K562 (cell line): ENCODE results near the gene MAST3. TPM values are rescaled to one million over a fixed set of nuclear protein-coding genes. Genes with fewer than 3 reads are reported as not detected.

Experiments used
- CAMTA2 ChIP-seq: fragments of 250-450 bp; sonication (Bioruptor Pico); conservative IDR thresholded peaks from 2 replicates; pipeline ENCODE4 v1.5.1; 2022
- ESRRA ChIP-seq: fragments of 450-650 bp; IDR thresholded peaks from 2 replicates; pipeline ENCODE4 v1.6.1; 2014; ENCODE audit warnings: low read depth, mild to moderate bottlenecking, moderate library complexity, borderline replicate concordance
- FOXA1 ChIP-seq: fragments of 450-650 bp; IDR thresholded peaks from 2 replicates; pipeline ENCODE4 v1.6.1; 2016; ENCODE audit warnings: mild to moderate bottlenecking, borderline replicate concordance
- FOXJ3 ChIP-seq: sonication (generic); formaldehyde crosslinking; IDR thresholded peaks from 2 replicates; pipeline ENCODE4 v1.4.0; 2020; ENCODE audit warnings: mild to moderate bottlenecking, missing genetic modification reagents
- POLR2H ChIP-seq: IDR thresholded peaks from 2 replicates; pipeline ENCODE4 v1.6.1; 2016; ENCODE audit warnings: missing genetic modification characterization, low read depth, mild to moderate bottlenecking, control low read depth, missing compliant biosample characterization, moderate library complexity
- RB1 ChIP-seq: fragments of 450-650 bp; IDR thresholded peaks from 2 replicates; pipeline ENCODE4 v1.6.1; 2017; ENCODE audit warnings: low read depth, mild to moderate bottlenecking
- SOX6 ChIP-seq: fragments of 450-650 bp; IDR thresholded peaks from 2 replicates; pipeline ENCODE4 v1.6.1; 2014; ENCODE audit warnings: mild to moderate bottlenecking
- TFAM ChIP-seq: fragments of 250-450 bp; sonication (Bioruptor Pico); conservative IDR thresholded peaks from 2 replicates; pipeline ENCODE4 v1.5.0; 2021; ENCODE audit warnings: mild to moderate bottlenecking, moderate library complexity
- ZNF143 ChIP-seq: sonication (generic); formaldehyde crosslinking; IDR thresholded peaks from 2 replicates; pipeline ENCODE4 v1.9.0; 2022; ENCODE audit warnings: mild to moderate bottlenecking, missing genetic modification reagents
- polyA plus RNA-seq, 8 experiments: library from polyadenylated mRNA; depleted of rRNA in 4 of 8; stranded (reverse) in 5 of 8; unstranded in 3 of 8; fragments of >200 nt; fragmentation: Nextera tagmentation in 2 of 8; fragmentation: Illumina TruSeq in 1 of 8; extraction: Ambion mirVana in 2 of 8; extraction: Trizol in 1 of 8; gene quantifications; 2 replicates each; pipeline versions ENCODE4 v1.2.1 to v1.2.3, GENCODE V29; 2011 to 2014; ENCODE audit warnings: inconsistent platforms in 1 of 8, missing spikeins in 1 of 8
- total RNA-seq, 7 experiments: library from RNA; depleted of rRNA in 6 of 7; stranded (reverse); fragments of >200 nt in 6 of 7; fragmentation: Illumina TruSeq in 2 of 7; extraction: Trizol in 2 of 7; gene quantifications; 2 replicates each; pipeline versions ENCODE4 v1.2.1 to v1.2.3, GENCODE V29; 2011 to 2021; ENCODE audit warnings: low replicate concordance in 1 of 7
- TF ChIP-seq, protein P1 (sequence below): fragments of 250-450 bp; sonication (Bioruptor Pico); IDR thresholded peaks from 2 replicates; pipeline ENCODE4 v1.8.0; 2021; ENCODE audit warnings: moderate library complexity, mild to moderate bottlenecking, inconsistent platforms
- TF ChIP-seq, protein P2 (sequence below): fragments of 250-450 bp; sonication (Bioruptor Pico); IDR thresholded peaks from 2 replicates; pipeline ENCODE4 v1.5.0; 2022; ENCODE audit warnings: mild to moderate bottlenecking
- TF ChIP-seq, protein P3 (sequence below), 3 experiments: fragments of 200-800 bp in 1 of 3; fragments of 250-450 bp in 1 of 3; fragments of 450-650 bp in 1 of 3; sonication (Bioruptor Pico) in 1 of 3; sonication (Bioruptor generic) in 1 of 3; formaldehyde crosslinking in 1 of 3; IDR thresholded peaks; 2 replicates each; pipeline versions ENCODE4 v1.6.1 to v1.8.0; 2016 to 2022; ENCODE audit warnings: mild to moderate bottlenecking in 2 of 3, missing genetic modification characterization in 2 of 3, missing compliant biosample characterization in 1 of 3, moderate library complexity in 1 of 3
- TF ChIP-seq, protein P4 (sequence below): fragments of 250-450 bp; sonication (Bioruptor Pico); IDR thresholded peaks from 2 replicates; pipeline ENCODE4 v1.5.0; 2021; ENCODE audit warnings: mild to moderate bottlenecking, moderate library complexity

MAST3 gene
- total and polyA plus RNA-seq, 9 of the 15 experiments (the other 6 are each of a cell fraction or from before 2014, with no cell fraction given): 0.94 to 9.9 (median 2.4) TPM

DNA sequence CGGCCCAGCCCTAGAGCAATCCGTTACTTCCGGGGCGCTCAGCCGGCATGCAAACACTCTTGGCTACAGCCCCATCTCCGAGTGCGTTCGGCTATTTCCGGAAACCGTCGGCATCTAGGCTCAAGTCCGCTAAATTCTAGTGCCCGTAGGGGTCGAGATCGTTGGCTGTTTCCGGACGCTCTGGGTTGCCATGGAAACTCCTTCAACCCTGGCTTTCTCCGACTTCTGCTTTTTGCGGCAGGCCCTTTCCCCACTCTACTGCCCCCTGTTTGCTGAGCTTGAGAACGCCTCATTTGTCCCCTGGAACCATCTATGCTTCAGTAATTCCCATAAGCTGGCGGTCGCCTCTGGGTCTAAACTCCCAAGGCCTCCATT, 54.9 kb downstream of the MAST3 start (continued):
- no peak for TF ChIP-seq FOXA1
- TF ChIP-seq, protein P1, sequence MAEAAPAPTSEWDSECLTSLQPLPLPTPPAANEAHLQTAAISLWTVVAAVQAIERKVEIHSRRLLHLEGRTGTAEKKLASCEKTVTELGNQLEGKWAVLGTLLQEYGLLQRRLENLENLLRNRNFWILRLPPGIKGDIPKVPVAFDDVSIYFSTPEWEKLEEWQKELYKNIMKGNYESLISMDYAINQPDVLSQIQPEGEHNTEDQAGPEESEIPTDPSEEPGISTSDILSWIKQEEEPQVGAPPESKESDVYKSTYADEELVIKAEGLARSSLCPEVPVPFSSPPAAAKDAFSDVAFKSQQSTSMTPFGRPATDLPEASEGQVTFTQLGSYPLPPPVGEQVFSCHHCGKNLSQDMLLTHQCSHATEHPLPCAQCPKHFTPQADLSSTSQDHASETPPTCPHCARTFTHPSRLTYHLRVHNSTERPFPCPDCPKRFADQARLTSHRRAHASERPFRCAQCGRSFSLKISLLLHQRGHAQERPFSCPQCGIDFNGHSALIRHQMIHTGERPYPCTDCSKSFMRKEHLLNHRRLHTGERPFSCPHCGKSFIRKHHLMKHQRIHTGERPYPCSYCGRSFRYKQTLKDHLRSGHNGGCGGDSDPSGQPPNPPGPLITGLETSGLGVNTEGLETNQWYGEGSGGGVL (CRISPR knock-in tag): no peak
- no peak for TF ChIP-seq CAMTA2 (CRISPR knock-in tag)
- TF ChIP-seq, protein P2, sequence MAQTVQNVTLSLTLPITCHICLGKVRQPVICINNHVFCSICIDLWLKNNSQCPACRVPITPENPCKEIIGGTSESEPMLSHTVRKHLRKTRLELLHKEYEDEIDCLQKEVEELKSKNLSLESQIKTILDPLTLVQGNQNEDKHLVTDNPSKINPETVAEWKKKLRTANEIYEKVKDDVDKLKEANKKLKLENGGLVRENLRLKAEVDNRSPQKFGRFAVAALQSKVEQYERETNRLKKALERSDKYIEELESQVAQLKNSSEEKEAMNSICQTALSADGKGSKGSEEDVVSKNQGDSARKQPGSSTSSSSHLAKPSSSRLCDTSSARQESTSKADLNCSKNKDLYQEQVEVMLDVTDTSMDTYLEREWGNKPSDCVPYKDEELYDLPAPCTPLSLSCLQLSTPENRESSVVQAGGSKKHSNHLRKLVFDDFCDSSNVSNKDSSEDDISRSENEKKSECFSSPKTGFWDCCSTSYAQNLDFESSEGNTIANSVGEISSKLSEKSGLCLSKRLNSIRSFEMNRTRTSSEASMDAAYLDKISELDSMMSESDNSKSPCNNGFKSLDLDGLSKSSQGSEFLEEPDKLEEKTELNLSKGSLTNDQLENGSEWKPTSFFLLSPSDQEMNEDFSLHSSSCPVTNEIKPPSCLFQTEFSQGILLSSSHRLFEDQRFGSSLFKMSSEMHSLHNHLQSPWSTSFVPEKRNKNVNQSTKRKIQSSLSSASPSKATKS (CRISPR knock-in tag): no peak
- TF ChIP-seq FOXJ3: 0 out of 2 replicates have a peak, but pooled peaks have one; percentile 8
- TF ChIP-seq, protein P3, sequence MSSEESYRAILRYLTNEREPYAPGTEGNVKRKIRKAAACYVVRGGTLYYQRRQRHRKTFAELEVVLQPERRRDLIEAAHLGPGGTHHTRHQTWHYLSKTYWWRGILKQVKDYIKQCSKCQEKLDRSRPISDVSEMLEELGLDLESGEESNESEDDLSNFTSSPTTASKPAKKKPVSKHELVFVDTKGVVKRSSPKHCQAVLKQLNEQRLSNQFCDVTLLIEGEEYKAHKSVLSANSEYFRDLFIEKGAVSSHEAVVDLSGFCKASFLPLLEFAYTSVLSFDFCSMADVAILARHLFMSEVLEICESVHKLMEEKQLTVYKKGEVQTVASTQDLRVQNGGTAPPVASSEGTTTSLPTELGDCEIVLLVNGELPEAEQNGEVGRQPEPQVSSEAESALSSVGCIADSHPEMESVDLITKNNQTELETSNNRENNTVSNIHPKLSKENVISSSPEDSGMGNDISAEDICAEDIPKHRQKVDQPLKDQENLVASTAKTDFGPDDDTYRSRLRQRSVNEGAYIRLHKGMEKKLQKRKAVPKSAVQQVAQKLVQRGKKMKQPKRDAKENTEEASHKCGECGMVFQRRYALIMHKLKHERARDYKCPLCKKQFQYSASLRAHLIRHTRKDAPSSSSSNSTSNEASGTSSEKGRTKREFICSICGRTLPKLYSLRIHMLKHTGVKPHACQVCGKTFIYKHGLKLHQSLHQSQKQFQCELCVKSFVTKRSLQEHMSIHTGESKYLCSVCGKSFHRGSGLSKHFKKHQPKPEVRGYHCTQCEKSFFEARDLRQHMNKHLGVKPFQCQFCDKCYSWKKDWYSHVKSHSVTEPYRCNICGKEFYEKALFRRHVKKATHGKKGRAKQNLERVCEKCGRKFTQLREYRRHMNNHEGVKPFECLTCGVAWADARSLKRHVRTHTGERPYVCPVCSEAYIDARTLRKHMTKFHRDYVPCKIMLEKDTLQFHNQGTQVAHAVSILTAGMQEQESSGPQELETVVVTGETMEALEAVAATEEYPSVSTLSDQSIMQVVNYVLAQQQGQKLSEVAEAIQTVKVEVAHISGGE (CRISPR knock-in tag; IDR thresholded peaks at IDR 0.05): peak in 1 of 3 experiments; percentile 91; a peak in 2 of 6 replicates
- TF ChIP-seq, protein P4, sequence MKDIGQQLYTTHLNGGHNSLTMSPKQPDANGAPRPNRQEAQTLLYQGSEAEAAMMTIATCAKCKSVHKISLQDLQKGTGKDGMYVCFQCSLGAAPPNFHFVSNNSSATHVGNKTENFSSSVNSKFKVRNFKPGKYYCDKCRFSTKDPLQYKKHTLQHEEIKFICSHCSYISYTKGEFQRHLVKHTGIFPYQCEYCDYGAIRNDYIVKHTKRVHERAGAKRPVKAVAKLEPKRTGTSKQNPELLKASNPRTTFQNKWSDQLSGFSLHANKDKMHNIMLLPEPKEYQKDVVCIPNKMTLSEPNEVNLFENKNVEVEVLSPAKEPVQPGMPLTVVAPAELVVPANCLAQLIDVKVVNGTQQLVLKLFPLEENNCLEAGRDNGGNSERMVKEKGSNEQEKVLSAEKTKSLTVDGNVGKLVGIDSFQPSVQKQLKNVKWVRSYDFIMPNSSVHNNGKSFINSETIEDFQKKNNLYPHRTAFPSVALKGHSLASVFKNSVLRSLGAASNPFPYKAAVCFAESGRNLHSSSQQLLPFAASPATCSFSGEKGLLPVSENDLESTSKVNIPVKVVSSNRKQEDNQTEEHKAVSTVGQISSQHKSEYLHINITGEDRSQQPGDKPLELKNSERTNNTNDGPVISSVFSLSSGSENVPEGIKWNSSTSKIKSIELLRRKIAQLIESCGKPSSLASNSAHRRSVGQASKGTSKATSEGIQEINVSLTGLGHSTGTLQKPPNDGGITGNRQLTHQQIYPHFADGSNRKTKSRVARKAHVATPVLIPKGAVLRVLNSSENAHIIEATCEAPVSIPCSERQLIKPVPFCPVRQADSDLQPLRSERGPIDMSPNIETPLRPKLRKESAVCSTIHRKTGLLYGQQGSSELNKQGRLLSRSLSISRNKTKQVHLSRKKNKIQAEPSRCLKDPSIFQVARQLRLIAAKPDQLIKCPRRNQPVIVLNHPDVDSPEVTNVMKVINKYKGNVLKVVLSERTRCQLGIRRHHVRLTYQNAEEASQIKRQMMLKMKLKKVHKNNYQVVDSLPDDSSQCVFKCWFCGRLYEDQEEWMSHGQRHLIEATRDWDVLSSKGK (CRISPR knock-in tag): no peak
- TF ChIP-seq POLR2H (tag): peak; percentile 85
- no peak for TF ChIP-seq TFAM (CRISPR knock-in tag)
- TF ChIP-seq RB1: peak; percentile 7; the same call in 1 of the 2 replicates
- no peak; the same call in 1 of the 2 replicates for TF ChIP-seq SOX6
- TF ChIP-seq ESRRA: peak; percentile 74
- TF ChIP-seq ZNF143 (CRISPR knock-in tag): no peak
